HepG2 (cell line): ENCODE data around the gene SV2A. TPM values are rescaled to one million over a fixed set of nuclear protein-coding genes. Genes with fewer than 3 reads are reported as not detected.

Experiments
- ATAC-seq: fragments of 200-7000 bp; cut with Tn5 transposase; 3 replicates; pipeline ENCODE4 v1.9.1; 2020; ENCODE audit warnings: mild to moderate bottlenecking, moderate library complexity
- BruUV-seq: library from RNA; stranded (reverse); fragments of 400-500 nt; replicated peaks from 2 replicates; lab custom pipeline; 2021; lab: Mats Ljungman, UMichigan
- CTCF ChIA-PET: fragments of 300-600 bp; formaldehyde crosslinking; extraction: SDS; loops from one replicate; lab custom pipeline; 2021; ENCODE audit warnings: low total read pairs, inconsistent platforms, low intra/inter-chr PET ratio; lab: Yijun Ruan, JAX
- POLR2A ChIA-PET: fragments of 350-600 bp; sonication (Branson Sonifier 250); formaldehyde crosslinking; loops from one replicate; lab custom pipeline; 2020; ENCODE audit warnings: antibody characterized with exemption, inconsistent platforms; lab: Yijun Ruan, JAX
- DNase-seq: peaks from one replicate; pipeline ENCODE4 v3.0.0-alpha.2; 2015; ENCODE audit warnings: low spot score
- FAIRE-seq: peaks from 3 replicates; lab custom pipeline; 2011; peaks lifted over from hg19 to GRCh38; lab: Jason Lieb, UNC
- H2AFZ ChIP-seq: one replicate; pipeline ENCODE4 v1.6.1; 2011; ENCODE audit warnings: low read length, inconsistent platforms
- H3K27ac ChIP-seq: fragments of 300-600 bp; 3 replicates; pipeline ENCODE4 v1.8.0; 2011; ENCODE audit warnings: mixed run types, mild to moderate bottlenecking, mixed read lengths, low read length, inconsistent platforms; ENCODE audit not compliant: insufficient read depth; ENCODE audit errors: extremely low read length
- H3K27me3 ChIP-seq, 2 experiments: fragments of 200-600 bp in 1 of 2; 2 replicates in 1 of 2; 3 replicates in 1 of 2; pipeline versions ENCODE4 v1.6.0 to v1.8.0; 2011; ENCODE audit warnings: low read length in 2 of 2, mild to moderate bottlenecking in 2 of 2, moderate library complexity in 2 of 2, inconsistent platforms in 1 of 2; ENCODE audit not compliant: insufficient read depth in 2 of 2, control insufficient read depth in 1 of 2
- H3K36me3 ChIP-seq, 2 experiments: fragments of 200-600 bp in 1 of 2; replicated peaks in 1 of 2; 2 replicates in 1 of 2; 3 replicates in 1 of 2; pipeline versions ENCODE4 v1.5.1 to v1.8.0; 2011; ENCODE audit warnings: low read length in 2 of 2, inconsistent platforms in 1 of 2; ENCODE audit not compliant: insufficient read depth in 2 of 2, control insufficient read depth in 1 of 2
- H3K4me1 ChIP-seq: 2 replicates; pipeline ENCODE4 v1.5.1; 2012; ENCODE audit warnings: low read length, inconsistent platforms; ENCODE audit not compliant: insufficient read depth
- H3K4me2 ChIP-seq: 2 replicates; pipeline ENCODE4 v1.6.0; 2011; ENCODE audit warnings: low read depth, low read length, inconsistent platforms
- H3K4me3 ChIP-seq, 3 experiments: fragments of 200-600 bp in 1 of 3; sonication (generic), shearing (Covaris generic) in 1 of 3; replicated peaks in 1 of 3; 2 replicates each; pipeline ENCODE4 v1.5.1; 2011 to 2016; ENCODE audit warnings: low read length in 3 of 3, inconsistent platforms in 2 of 3, low read depth in 2 of 3, mild to moderate bottlenecking in 2 of 3, control low read depth in 1 of 3, mixed read lengths in 1 of 3; ENCODE audit not compliant: insufficient read depth in 1 of 3
- H3K79me2 ChIP-seq: one replicate; pipeline ENCODE4 v1.6.1; 2011; ENCODE audit warnings: low read length, inconsistent platforms; ENCODE audit not compliant: insufficient read depth
- H3K9ac ChIP-seq: 2 replicates; pipeline ENCODE4 v1.6.0; 2011; ENCODE audit warnings: mild to moderate bottlenecking, low read depth, low read length, inconsistent platforms; ENCODE audit not compliant: insufficient read depth
- H3K9me3 ChIP-seq: 2 replicates; pipeline ENCODE4 v1.5.1; 2012; ENCODE audit warnings: mild to moderate bottlenecking, low read length
- H4K20me1 ChIP-seq: 2 replicates; pipeline ENCODE4 v1.6.0; 2011; ENCODE audit warnings: inconsistent platforms, mild to moderate bottlenecking, low read length, moderate library complexity; ENCODE audit not compliant: insufficient read depth
- BATF2 ChIP-seq: sonication (generic); formaldehyde crosslinking; IDR thresholded peaks from 2 replicates; pipeline ENCODE4 v1.8.0; 2022; ENCODE audit warnings: mild to moderate bottlenecking, missing genetic modification reagents, moderate library complexity
- ERF ChIP-seq: IDR thresholded peaks from 2 replicates; pipeline ENCODE4 v1.6.1; 2018; ENCODE audit warnings: missing biosample characterization, missing genetic modification reagents
- FOSL2 ChIP-seq: sonication (generic); formaldehyde crosslinking; IDR thresholded peaks from 2 replicates; pipeline ENCODE4 v1.4.0; 2020; ENCODE audit warnings: missing genetic modification reagents
- JARID2 ChIP-seq: sonication (generic); formaldehyde crosslinking; IDR thresholded peaks from 2 replicates; pipeline ENCODE4 v1.8.1; 2023; ENCODE audit warnings: missing genetic modification reagents, inconsistent platforms; ENCODE audit not compliant: insufficient replicate concordance
- MBNL3 ChIP-seq: fragments of 250-450 bp; sonication (Bioruptor Pico); conservative IDR thresholded peaks from 2 replicates; pipeline ENCODE4 v1.8.0; 2022; ENCODE audit warnings: mild to moderate bottlenecking, inconsistent platforms
- TEAD2 ChIP-seq: sonication (generic); formaldehyde crosslinking; IDR thresholded peaks from 2 replicates; pipeline ENCODE4 v1.9.0; 2021; ENCODE audit warnings: missing genetic modification reagents
- TMF1 ChIP-seq: sonication (generic); formaldehyde crosslinking; IDR thresholded peaks from 2 replicates; pipeline ENCODE4 v1.8.1; 2022; ENCODE audit warnings: low read depth, missing genetic modification reagents
- ZFY ChIP-seq: sonication (generic); formaldehyde crosslinking; IDR thresholded peaks from 2 replicates; pipeline ENCODE4 v1.4.0; 2020; ENCODE audit warnings: missing genetic modification reagents
- ZNF264 ChIP-seq: sonication (generic); formaldehyde crosslinking; IDR thresholded peaks from 2 replicates; pipeline ENCODE4 v1.4.0; 2020; ENCODE audit warnings: missing genetic modification reagents
- ZNF274 ChIP-seq: sonication (generic); formaldehyde crosslinking; IDR thresholded peaks from 2 replicates; pipeline ENCODE4 v1.5.1; 2020; ENCODE audit warnings: mild to moderate bottlenecking, missing genetic modification reagents
- ZNF383 ChIP-seq: sonication (generic); formaldehyde crosslinking; IDR thresholded peaks from 2 replicates; pipeline ENCODE4 v1.4.0; 2020; ENCODE audit warnings: missing genetic modification reagents, mild to moderate bottlenecking, borderline replicate concordance
- ZNF451 ChIP-seq: sonication (generic); formaldehyde crosslinking; IDR thresholded peaks from 2 replicates; pipeline ENCODE4 v1.5.0; 2020; ENCODE audit warnings: mild to moderate bottlenecking, missing genetic modification reagents
- ZNF543 ChIP-seq: sonication (generic); formaldehyde crosslinking; IDR thresholded peaks from 2 replicates; pipeline ENCODE4 v1.4.0; 2020; ENCODE audit warnings: mild to moderate bottlenecking, missing genetic modification reagents
- WGBS: methylation state at CpG from one replicate; pipeline ENCODE4 v1.1.6; 2017; ENCODE audit warnings: low lambda C conversion rate; 5-methylcytosine and 5-hydroxymethylcytosine counted together
- in situ Hi-C: cut with HindIII; loops from 2 replicates; pipeline ENCODE4 v1.10.0; 2017; ENCODE audit warnings: low pct_unique_long_range_greater_than_20kb; ENCODE audit not compliant: extremely low pct_ligation_motif_present
- intact Hi-C: fragments of 100-400 bp; cut with micrococcal nuclease; formaldehyde crosslinking; loops from one replicate; pipeline ENCODE4 v1.10.0; 2022; ENCODE audit not compliant: unreplicated experiment
- polyA plus RNA-seq, 8 experiments: library from polyadenylated mRNA; depleted of rRNA in 3 of 8; stranded (reverse) in 7 of 8; unstranded in 1 of 8; fragments of >200 nt; fragmentation: Illumina TruSeq in 4 of 8; extraction: Trizol in 4 of 8; gene quantifications; 2 replicates each; pipeline versions ENCODE4 v1.2.1 to v1.2.3, GENCODE V29; 2011 to 2016; ENCODE audit warnings: low read depth in 4 of 8, missing spikeins in 1 of 8, mixed read lengths in 1 of 8; ENCODE audit not compliant: insufficient read depth in 1 of 8
- total RNA-seq, 5 experiments: library from RNA; depleted of rRNA; stranded (reverse); fragments of >200 nt; fragmentation: Illumina TruSeq; extraction: Trizol; gene quantifications; 2 replicates each; pipeline ENCODE4 v1.2.3, GENCODE V29; 2016; ENCODE audit warnings: low read depth in 1 of 5
- TF ChIP-seq, protein P1 (sequence below): sonication (generic); formaldehyde crosslinking; IDR thresholded peaks from 2 replicates; pipeline ENCODE4 v1.4.0; 2020; ENCODE audit warnings: missing genetic modification reagents
- TF ChIP-seq, protein P2 (sequence below): sonication (generic); formaldehyde crosslinking; conservative IDR thresholded peaks from 2 replicates; pipeline ENCODE4 v1.4.0; 2020; ENCODE audit warnings: missing genetic modification reagents

SV2A gene
- total and polyA plus RNA-seq, 2 of the 13 experiments (the other 11 are each of a cell fraction or from before 2014, with no cell fraction given): 0.84 to 1.9 TPM

DNA sequence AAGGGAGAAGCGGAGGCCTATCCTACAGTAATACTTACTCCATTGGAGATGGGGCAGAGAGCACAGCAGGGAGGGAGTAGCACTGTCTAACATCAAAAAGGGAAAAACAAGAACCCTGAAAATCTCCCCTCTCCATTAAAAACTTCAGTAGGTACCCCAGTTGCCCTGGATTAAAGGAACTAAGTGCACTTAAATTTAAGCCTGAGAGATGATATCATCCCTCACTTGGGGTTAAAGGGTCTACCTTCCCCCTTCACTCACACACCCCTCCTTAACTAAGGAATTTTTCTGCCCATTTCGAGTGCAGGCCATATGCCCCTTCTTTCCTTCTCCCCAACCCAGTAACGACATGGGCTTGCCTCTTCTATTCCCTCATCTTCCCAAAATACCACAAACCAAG lies 22.8 kb upstream of the SV2A start:
- in situ Hi-C loops: no loop called here
- Histone ChIP-seq H3K79me2 (no peaks in the 10 kb centered on the region), H3K27me3 (no peaks in the 10 kb centered on the region), H3K36me3 (peaks cover 5 to 14% of the 10 kb centered on the region in 2 experiments; a peak in 3 of 5 replicates), H4K20me1 (no peaks in the 10 kb centered on the region)
- FAIRE-seq (no peak), DNase-seq (no peak)
- WGBS: 95% methylated on average over 3 of the region's 3 CpGs
- POLR2A ChIA-PET: interaction anchor here (3.0 to 6.0 kb wide), 2 partner anchors 12 to 53 kb away, joined by 18 to 74 read pairs; partner anchors contain the start of gene SF3B4
- CTCF ChIA-PET: no interaction called here
- TF ChIP-seq ZFY (CRISPR knock-in tag): no peak
- TF ChIP-seq ZNF383 (CRISPR knock-in tag): no peak
- TF ChIP-seq ZNF543 (CRISPR knock-in tag): no peak
- no peak for TF ChIP-seq JARID2 (CRISPR knock-in tag)
- no peak for TF ChIP-seq ZNF451 (CRISPR knock-in tag)
- no peak for TF ChIP-seq TEAD2
- TF ChIP-seq ERF (CRISPR knock-in tag): no peak
- TF ChIP-seq ZNF264 (CRISPR knock-in tag): no peak
- no peak for TF ChIP-seq TMF1
- TF ChIP-seq, protein P1, sequence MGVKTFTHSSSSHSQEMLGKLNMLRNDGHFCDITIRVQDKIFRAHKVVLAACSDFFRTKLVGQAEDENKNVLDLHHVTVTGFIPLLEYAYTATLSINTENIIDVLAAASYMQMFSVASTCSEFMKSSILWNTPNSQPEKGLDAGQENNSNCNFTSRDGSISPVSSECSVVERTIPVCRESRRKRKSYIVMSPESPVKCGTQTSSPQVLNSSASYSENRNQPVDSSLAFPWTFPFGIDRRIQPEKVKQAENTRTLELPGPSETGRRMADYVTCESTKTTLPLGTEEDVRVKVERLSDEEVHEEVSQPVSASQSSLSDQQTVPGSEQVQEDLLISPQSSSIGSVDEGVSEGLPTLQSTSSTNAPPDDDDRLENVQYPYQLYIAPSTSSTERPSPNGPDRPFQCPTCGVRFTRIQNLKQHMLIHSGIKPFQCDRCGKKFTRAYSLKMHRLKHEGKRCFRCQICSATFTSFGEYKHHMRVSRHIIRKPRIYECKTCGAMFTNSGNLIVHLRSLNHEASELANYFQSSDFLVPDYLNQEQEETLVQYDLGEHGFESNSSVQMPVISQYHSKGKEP (CRISPR knock-in tag): no peak
- TF ChIP-seq MBNL3 (CRISPR knock-in tag): no peak
- TF ChIP-seq FOSL2 (CRISPR knock-in tag): no peak
- no peak for TF ChIP-seq ZNF274 (CRISPR knock-in tag)
- TF ChIP-seq, protein P2, sequence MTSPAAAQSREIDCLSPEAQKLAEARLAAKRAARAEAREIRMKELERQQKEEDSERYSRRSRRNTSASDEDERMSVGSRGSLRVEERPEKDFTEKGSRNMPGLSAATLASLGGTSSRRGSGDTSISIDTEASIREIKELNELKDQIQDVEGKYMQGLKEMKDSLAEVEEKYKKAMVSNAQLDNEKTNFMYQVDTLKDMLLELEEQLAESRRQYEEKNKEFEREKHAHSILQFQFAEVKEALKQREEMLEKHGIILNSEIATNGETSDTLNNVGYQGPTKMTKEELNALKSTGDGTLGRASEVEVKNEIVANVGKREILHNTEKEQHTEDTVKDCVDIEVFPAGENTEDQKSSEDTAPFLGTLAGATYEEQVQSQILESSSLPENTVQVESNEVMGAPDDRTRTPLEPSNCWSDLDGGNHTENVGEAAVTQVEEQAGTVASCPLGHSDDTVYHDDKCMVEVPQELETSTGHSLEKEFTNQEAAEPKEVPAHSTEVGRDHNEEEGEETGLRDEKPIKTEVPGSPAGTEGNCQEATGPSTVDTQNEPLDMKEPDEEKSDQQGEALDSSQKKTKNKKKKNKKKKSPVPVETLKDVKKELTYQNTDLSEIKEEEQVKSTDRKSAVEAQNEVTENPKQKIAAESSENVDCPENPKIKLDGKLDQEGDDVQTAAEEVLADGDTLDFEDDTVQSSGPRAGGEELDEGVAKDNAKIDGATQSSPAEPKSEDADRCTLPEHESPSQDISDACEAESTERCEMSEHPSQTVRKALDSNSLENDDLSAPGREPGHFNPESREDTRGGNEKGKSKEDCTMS (CRISPR knock-in tag): no peak
- no peak for TF ChIP-seq BATF2 (CRISPR knock-in tag)
- TF ChIP-seq, all 625 proteins: peak for 0
- no TSS peak for BruUV-seq
- Histone ChIP-seq H3K4me1 (peaks cover 51% of the 10 kb centered on the region), H3K9me3 (no peaks in the 10 kb centered on the region), H3K4me3 (no peak overlapping the region), H3K4me2 (no peak overlapping the region), H3K9ac (no peak overlapping the region), H2AFZ (no peak overlapping the region), H3K27ac (no peak overlapping the region)
- ATAC-seq: no peak
- intact Hi-C loops: no loop called here
